K562 (cell line): ENCODE results near the gene NQO2. TPM values are rescaled to one million over a fixed set of nuclear protein-coding genes. Genes with fewer than 3 reads are reported as not detected.

Experiments used
- ERF ChIP-seq: fragments of 450-650 bp; formaldehyde crosslinking; IDR thresholded peaks from 2 replicates; pipeline ENCODE4 v1.4.0; 2020; ENCODE audit warnings: mild to moderate bottlenecking, mixed read lengths
- HDAC6 ChIP-seq: IDR thresholded peaks from 2 replicates; pipeline ENCODE4 v1.6.1; 2012; ENCODE audit warnings: low read depth, mild to moderate bottlenecking, control low read depth, inconsistent platforms, low read length, moderate library complexity
- HLTF ChIP-seq: fragments of 450-650 bp; IDR thresholded peaks from 2 replicates; pipeline ENCODE4 v1.6.1; 2016
- KLF13 ChIP-seq: fragments of 450-650 bp; IDR thresholded peaks from 2 replicates; pipeline ENCODE4 v1.6.1; 2016; ENCODE audit warnings: missing genetic modification characterization, low read depth, mild to moderate bottlenecking, missing compliant biosample characterization, moderate library complexity, borderline replicate concordance
- MAFF ChIP-seq: IDR thresholded peaks from 2 replicates; pipeline ENCODE4 v1.6.1; 2012; ENCODE audit warnings: low read length, improper control_type of control experiment
- MCM3 ChIP-seq: fragments of 450-650 bp; IDR thresholded peaks from 2 replicates; pipeline ENCODE4 v1.6.1; 2016
- MTA1 ChIP-seq: fragments of 450-650 bp; IDR thresholded peaks from 2 replicates; pipeline ENCODE4 v1.6.1; 2017; ENCODE audit warnings: borderline replicate concordance
- PTRF ChIP-seq: fragments of 450-650 bp; IDR thresholded peaks from 2 replicates; pipeline ENCODE4 v1.6.1; 2016; ENCODE audit warnings: mild to moderate bottlenecking, missing genetic modification characterization, missing compliant biosample characterization
- THAP12 ChIP-seq: fragments of 250-450 bp; sonication (Bioruptor Pico); IDR thresholded peaks from 2 replicates; pipeline ENCODE4 v1.9.0; 2021; ENCODE audit warnings: mild to moderate bottlenecking, inconsistent platforms
- TRIM28 ChIP-seq: fragments of 450-650 bp; IDR thresholded peaks from 2 replicates; pipeline ENCODE4 v1.6.1; 2017
- ZEB2 ChIP-seq: fragments of 450-650 bp; IDR thresholded peaks from 2 replicates; pipeline ENCODE4 v1.6.1; 2016
- ZNF124 ChIP-seq: sonication (generic); formaldehyde crosslinking; IDR thresholded peaks from 2 replicates; pipeline ENCODE4 v1.8.1; 2022; ENCODE audit warnings: missing genetic modification reagents
- ZNF311 ChIP-seq: fragments of 250-450 bp; sonication (Bioruptor Pico); IDR thresholded peaks from 2 replicates; pipeline ENCODE4 v1.4.0; 2020; ENCODE audit warnings: mild to moderate bottlenecking, moderate library complexity
- ZNF609 ChIP-seq: sonication (generic); formaldehyde crosslinking; IDR thresholded peaks from 2 replicates; pipeline ENCODE4 v1.8.1; 2023; ENCODE audit warnings: missing genetic modification reagents, mild to moderate bottlenecking, borderline replicate concordance
- polyA plus RNA-seq, 8 experiments: library from polyadenylated mRNA; depleted of rRNA in 4 of 8; stranded (reverse) in 5 of 8; unstranded in 3 of 8; fragments of >200 nt; fragmentation: Nextera tagmentation in 2 of 8; fragmentation: Illumina TruSeq in 1 of 8; extraction: Ambion mirVana in 2 of 8; extraction: Trizol in 1 of 8; gene quantifications; 2 replicates each; pipeline versions ENCODE4 v1.2.1 to v1.2.3, GENCODE V29; 2011 to 2014; ENCODE audit warnings: inconsistent platforms in 1 of 8, missing spikeins in 1 of 8
- total RNA-seq, 7 experiments: library from RNA; depleted of rRNA in 6 of 7; stranded (reverse); fragments of >200 nt in 6 of 7; fragmentation: Illumina TruSeq in 2 of 7; extraction: Trizol in 2 of 7; gene quantifications; 2 replicates each; pipeline versions ENCODE4 v1.2.1 to v1.2.3, GENCODE V29; 2011 to 2021; ENCODE audit warnings: low replicate concordance in 1 of 7
- TF ChIP-seq, protein P1 (sequence below): fragments of 450-650 bp; conservative IDR thresholded peaks from 2 replicates; pipeline ENCODE4 v1.6.1; 2016; ENCODE audit warnings: missing genetic modification characterization, low read depth, mild to moderate bottlenecking, missing compliant biosample characterization, moderate library complexity
- TF ChIP-seq, protein P2 (sequence below): fragments of 450-650 bp; IDR thresholded peaks from 2 replicates; pipeline ENCODE4 v1.6.1; 2018; ENCODE audit warnings: mild to moderate bottlenecking, low read depth; ENCODE audit not compliant: partially characterized antibody
- TF ChIP-seq, protein P3 (sequence below): fragments of 450-650 bp; formaldehyde crosslinking; IDR thresholded peaks from 2 replicates; pipeline ENCODE4 v1.4.0; 2020; ENCODE audit warnings: mild to moderate bottlenecking

The NQO2 gene
- total and polyA plus RNA-seq, 9 of the 15 experiments (the other 6 are each of a cell fraction or from before 2014, with no cell fraction given): 54.6 to 214 (median 116) TPM

DNA sequence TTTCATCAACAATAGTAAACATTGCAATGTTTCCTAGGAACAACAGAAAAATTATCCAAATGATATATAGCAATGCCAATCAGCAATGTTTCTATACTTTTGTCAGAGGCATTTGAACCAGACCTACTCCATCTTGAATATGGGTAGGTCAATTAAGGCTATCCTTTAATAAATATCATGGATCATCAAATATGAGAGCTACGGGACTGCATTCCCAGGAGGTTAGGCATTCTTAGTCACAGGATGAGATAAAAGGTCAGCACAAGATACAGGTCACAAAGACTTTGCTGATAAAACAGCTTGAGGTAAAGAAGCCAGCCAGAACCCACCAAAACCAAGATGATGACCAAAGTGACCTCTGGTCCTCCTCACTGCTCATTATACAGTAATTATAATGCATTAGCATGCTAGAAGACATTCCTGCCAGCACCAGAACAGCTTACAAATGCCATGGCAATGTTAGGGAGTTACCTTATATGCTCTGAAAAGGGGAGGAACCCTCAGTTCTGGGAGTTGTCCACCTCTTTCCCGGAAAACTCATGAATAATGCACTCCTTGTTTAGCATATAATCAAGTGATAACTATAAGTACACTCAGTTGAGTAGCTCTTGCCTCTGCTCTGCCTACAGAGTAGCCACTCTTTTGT lies 19.8 kb upstream of the NQO2 start (continued):
- no peak for TF ChIP-seq MAFF
- TF ChIP-seq, protein P1, sequence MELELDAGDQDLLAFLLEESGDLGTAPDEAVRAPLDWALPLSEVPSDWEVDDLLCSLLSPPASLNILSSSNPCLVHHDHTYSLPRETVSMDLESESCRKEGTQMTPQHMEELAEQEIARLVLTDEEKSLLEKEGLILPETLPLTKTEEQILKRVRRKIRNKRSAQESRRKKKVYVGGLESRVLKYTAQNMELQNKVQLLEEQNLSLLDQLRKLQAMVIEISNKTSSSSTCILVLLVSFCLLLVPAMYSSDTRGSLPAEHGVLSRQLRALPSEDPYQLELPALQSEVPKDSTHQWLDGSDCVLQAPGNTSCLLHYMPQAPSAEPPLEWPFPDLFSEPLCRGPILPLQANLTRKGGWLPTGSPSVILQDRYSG (tag): peak; percentile 98
- no peak for TF ChIP-seq HDAC6
- peak; percentile 92 for TF ChIP-seq ERF (CRISPR knock-in tag)
- no peak for TF ChIP-seq THAP12 (CRISPR knock-in tag)
- TF ChIP-seq, protein P2, sequence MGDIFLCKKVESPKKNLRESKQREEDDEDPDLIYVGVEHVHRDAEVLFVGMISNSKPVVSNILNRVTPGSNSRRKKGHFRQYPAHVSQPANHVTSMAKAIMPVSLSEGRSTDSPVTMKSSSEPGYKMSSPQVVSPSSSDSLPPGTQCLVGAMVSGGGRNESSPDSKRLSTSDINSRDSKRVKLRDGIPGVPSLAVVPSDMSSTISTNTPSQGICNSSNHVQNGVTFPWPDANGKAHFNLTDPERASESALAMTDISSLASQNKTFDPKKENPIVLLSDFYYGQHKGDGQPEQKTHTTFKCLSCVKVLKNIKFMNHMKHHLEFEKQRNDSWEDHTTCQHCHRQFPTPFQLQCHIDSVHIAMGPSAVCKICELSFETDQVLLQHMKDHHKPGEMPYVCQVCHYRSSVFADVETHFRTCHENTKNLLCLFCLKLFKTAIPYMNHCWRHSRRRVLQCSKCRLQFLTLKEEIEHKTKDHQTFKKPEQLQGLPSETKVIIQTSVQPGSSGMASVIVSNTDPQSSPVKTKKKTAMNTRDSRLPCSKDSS: no peak
- peak; percentile 77 for TF ChIP-seq KLF13
- peak; percentile 98 for TF ChIP-seq ZNF311 (CRISPR knock-in tag)
- no peak for TF ChIP-seq ZNF124 (CRISPR knock-in tag)
- TF ChIP-seq MCM3: no peak
- TF ChIP-seq ZNF609 (CRISPR knock-in tag): no peak
- TF ChIP-seq PTRF (tag): peak; percentile 97
- TF ChIP-seq, protein P3, sequence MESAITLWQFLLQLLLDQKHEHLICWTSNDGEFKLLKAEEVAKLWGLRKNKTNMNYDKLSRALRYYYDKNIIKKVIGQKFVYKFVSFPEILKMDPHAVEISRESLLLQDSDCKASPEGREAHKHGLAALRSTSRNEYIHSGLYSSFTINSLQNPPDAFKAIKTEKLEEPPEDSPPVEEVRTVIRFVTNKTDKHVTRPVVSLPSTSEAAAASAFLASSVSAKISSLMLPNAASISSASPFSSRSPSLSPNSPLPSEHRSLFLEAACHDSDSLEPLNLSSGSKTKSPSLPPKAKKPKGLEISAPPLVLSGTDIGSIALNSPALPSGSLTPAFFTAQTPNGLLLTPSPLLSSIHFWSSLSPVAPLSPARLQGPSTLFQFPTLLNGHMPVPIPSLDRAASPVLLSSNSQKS (CRISPR knock-in tag): 0 out of 2 replicates have a peak, but pooled peaks have one; percentile 63
- no peak for TF ChIP-seq HLTF
- peak; percentile 72 for TF ChIP-seq ZEB2
- no peak for TF ChIP-seq MTA1
- TF ChIP-seq TRIM28: no peak
